DMS79 (cell line): ENCODE results near the gene CC2D1B.
A peak's percentile ranks its signal among the peaks of the same experiment; 100 is the strongest.
"Not testable (repeated sequence)": the region's sequence is repeated elsewhere in the genome, so short reads cannot be mapped to it uniquely, and the experiment has no call there.

Source experiments
- DNase-seq: peaks from one replicate; lab custom pipeline; 2025; lab: John Stamatoyannopoulos, UW

The CC2D1B gene, protein sequence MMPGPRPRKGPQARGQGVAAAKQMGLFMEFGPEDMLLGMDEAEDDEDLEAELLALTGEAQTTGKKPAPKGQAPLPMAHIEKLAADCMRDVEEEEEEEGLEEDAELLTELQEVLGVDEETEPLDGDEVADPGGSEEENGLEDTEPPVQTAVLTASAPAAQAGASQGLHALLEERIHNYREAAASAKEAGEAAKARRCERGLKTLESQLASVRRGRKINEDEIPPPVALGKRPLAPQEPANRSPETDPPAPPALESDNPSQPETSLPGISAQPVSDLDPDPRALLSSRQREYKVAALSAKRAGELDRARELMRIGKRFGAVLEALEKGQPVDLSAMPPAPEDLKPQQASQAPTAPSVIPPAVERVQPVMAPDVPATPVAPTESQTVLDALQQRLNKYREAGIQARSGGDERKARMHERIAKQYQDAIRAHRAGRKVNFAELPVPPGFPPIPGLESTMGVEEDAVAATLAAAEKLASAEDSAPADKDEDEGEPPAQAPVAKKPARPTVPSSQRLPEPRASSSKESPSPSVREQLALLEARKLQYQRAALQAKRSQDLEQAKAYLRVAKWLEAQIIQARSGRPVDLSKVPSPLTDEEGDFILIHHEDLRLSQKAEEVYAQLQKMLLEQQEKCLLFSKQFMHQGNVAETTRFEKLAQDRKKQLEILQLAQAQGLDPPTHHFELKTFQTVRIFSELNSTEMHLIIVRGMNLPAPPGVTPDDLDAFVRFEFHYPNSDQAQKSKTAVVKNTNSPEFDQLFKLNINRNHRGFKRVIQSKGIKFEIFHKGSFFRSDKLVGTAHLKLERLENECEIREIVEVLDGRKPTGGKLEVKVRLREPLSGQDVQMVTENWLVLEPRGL

DNA sequence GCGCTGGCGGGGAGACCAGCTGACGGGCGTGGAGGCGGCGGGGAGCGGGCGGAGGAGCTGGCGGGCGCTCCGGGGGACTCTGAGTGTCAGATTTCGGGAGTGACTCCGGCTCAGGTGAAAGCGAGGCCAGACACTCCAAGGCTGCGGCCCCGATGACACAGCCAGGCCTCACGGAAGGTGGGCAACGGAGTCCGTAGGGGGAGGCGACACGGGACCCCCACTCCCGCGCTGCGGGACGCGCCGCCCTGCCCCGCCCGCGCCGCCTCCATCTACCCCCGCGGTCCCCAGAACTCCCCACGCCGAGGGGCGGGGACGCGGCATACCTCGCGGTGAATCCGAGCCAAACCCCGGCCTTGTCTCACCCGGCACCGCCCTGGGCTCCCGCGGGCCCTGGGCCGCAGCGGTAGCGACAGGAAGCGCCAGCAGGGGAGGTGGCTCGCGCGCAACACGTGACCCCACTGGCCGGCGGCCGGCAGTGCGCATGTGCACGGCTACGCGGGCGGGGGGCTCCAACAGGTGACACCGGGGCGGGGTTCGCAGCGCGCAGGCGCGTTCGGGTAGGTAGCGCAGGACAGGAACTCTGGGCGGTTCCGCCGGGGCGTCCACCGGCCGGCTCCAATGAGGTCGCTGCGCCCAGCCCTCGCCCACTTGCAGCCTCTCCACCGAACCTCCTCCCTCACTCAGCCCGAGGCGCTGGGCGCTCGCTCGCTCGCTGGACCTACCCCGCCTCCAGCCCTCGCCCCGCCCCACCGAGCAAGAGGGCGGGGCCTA is at the start of gene CC2D1B:
Gene CC2D1B, minus strand, starts transcription at position 460 of the 771 bp plus-strand sequence. CDS start 1,585 bp downstream, outside the sequence.
- DNase-seq = peak; percentile 97

DNA sequence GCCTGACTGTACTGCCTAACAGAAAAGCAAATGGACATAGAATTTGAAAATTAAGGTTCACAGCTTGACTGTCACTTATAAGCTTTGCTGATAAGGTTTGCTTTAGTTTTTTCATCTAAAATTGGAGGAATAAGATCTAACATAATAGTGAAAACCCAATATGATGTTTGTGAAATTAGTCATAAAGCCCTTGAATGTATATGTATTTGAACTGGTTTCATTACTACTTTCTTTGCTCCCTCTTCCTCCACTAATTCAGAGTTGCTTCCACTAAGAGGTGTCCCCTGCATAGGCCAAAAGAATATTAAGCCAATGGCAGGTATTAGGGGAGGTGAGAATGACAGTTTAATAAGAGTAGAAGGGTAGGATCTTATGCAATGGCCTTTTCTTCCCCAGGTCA is 48.9 kb upstream of the CC2D1B start:
- no peak for DNase-seq

DNA sequence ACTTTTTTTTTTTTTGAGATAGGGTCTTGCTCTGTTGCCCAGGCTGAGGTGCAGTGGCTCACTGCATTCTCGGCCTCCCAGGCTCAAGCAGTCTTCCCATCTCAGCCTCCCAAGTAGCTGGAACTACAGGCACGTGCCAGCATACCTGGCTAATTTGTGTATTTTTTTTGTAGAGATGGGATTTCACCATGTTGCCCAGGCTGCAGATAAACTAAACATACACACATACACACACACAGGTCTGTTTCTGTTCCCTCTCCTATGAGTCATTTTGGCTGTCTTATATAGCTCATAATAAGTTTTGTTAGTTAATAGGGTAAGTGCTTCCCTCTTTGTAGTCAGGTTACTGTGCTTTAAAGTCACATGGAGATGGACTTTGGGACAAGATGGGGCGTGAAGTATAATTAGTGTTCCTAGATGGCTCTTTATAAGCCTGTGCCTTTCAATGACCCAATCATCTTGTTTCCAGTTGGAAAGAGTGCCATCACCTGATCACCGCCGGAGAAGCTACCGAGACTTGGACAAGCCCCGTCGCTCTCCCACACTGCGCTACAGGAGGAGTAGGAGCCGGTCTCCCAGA is 47.5 kb upstream of the CC2D1B start:
- DNase-seq = no peak

DNA sequence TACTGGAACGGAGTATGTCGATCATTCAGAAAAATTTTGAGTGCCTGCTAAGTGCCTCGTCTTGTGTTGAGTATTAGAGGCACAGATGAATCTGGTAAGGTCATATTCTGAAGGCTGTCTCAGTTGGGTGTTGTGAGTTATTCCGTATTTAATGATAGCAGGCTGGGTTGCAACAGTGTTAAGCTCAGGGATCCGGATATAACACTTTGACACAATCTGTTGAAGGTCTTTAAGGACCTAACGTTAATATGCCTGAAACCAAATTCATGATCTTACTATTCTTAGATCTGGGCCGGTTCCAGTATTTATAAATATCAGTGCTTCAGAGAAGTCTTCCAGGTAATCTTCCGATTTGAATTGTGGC is 39.0 kb upstream of the CC2D1B start:
- no peak for DNase-seq

DNA sequence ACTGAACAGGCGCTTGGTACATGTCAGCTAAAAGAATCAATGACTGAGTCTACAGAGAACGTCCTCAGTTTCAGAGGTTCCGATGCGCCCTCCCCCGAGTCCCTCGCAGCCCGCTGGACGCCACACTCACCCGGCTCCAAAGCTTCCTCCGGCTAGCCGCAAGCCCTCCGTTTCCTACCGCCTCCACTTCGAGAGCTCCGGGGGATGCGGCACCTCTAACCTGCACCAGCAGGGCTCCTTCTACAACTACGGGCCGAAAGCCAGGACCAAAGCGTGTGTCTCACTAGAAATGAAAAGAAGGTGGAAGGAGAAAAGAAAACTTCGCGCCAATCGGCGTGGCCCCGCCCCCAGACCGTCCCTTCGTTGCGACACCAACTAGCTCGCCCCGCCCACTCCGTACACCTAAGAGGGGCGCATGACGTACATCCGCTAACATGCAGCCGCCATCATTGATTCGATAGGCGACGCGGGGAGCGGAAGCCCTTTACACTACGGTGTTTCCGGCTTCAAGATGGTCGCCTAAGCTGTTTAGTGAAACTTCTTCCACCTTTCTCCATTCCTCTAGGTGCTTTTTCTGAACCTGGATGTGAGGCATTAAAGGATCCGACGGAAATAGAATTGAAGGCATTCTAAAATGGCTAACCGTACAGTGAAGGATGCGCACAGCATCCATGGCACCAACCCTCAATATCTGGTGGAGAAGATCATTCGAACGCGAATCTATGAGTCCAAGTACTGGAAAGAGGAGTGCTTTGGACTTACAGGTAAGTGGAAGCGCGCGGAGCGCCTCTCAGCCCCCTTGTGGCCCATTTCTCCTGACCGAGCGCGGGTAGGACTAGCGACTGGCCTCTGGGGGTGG is 38.3 kb upstream of the CC2D1B start, which contains the start of the genes ORC1 and PRPF38A:
Gene ORC1, minus strand, starts transcription at position 308 of the 859 bp plus-strand sequence. CDS start 2,200 bp downstream, outside the sequence.
Gene PRPF38A, plus strand, starts transcription at position 487 of the 859 bp plus-strand sequence. Its CDS starts 148 bp downstream, at position 635.
- peak; percentile 96 for DNase-seq

DNA sequence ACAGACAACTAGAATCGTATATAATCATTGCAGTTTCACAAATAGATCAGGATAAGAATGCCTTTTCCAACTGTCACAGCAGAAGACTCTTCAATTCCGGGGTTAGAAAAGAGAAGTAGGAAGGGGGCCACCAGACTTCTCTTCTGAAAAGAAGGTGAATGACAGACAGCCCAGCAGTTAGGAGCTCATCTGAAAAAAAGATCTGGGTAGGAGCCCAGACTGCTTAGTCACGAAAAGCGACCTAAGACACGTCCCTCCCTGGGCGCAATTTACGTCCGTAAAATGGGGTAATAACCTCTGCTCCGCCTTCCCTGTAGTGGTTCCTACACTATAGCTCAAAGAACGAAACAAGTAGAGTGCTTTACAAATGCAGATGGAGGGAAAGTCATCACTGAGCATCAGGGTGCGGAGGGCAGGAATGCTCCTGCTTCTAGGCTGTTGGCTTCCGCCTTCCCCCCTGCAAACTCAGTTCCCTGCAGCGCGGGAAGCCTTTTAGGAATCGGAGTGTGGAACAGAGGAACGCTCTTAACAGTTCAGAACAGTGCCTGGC is 37.6 kb upstream of the CC2D1B start:
- peak; percentile 52 for DNase-seq

DNA sequence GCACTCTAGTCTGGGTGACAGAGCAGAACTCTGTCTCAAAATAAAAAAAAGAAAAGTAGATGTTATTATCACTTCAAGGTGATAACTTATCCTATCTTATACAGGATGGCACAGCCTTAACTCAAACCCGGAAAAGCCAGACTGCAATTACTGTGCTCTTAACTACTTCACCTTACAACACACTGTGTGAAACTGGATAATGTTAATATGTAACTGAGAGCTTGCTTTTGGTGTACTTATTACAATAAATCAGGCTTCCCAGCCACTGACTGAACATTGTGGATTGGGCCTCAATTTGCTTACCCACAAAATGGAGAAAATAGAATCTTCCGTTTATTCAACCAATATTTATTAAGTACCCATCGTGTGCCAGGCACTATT is 36.8 kb upstream of the CC2D1B start:
- DNase-seq = no peak

DNA sequence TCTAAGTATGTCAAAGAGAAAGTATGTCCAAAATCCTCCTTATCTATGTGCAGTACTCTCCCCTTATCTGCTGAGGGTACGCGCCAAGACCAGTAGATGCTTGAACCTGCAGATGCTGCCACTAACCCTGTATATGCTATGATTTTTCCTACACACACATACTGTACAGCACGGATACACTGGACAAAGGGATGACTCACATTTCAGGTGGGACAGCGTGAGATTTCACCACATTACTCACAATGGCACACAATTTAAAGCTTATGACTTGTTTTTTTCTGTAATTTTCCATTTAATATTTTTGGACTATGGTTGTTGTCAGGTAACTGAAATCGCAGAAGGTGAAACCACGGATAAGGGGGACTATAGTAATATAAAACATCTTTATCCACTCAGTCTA is 34.1 kb upstream of the CC2D1B start:
- no peak for DNase-seq

DNA sequence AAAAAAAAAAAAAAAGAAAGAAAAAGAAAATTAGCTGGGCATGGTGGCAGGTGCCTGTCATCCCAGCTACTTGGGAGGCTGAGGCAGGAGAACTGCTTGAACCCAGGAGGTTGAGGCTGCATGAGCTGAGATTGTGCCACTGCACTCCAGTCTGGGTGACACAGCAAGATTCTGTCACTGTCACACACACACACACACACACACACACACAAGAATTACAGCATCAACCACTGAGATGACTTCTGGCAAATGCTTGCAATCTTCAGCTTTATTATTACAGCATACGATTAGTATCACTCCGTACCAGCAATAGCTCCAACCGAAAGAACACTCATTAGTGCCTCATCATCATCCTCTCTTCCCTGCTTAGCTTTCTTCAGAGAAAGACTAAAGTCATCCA is 33.6 kb upstream of the CC2D1B start:
- DNase-seq = no peak

DNA sequence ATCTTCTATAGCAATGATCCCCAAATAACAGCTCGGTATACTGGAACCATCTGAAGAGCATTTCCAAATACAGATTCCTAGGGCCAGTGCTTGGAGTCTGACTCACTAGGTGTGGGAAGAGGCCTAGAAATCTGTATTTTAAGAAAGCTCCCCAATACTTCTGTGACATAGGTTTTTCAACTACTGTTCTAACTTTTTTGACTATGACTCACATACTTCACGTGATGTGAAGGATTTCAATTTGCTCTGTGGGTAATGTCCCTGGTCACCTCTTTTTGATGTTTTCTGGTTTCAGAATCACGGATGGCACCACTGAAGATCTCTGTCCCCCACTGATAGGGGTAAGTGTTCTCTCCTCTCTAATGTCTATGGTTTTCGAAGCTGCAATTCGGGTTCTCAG is 27.2 kb upstream of the CC2D1B start:
- no peak for DNase-seq

DNA sequence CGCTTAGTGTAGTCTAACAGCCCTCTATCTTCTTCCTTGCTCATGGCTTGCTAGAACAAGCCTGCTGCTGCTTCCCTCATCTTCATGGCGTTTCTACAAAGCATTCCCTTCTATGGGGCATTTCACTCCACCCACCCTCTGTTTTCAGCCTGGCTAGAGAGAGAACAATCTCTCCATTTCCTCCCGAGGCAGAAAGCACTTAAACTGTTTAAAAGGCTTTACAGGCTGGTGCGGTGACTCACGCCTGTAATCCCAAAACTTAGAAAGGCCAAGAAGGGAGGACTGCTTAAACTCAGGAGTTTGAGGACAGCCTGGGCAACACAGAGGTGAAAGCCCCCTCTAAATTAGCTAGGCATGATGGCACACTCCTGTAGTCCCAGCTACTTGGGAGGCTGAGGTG is 20.5 kb upstream of the CC2D1B start:
- no peak for DNase-seq

DNA sequence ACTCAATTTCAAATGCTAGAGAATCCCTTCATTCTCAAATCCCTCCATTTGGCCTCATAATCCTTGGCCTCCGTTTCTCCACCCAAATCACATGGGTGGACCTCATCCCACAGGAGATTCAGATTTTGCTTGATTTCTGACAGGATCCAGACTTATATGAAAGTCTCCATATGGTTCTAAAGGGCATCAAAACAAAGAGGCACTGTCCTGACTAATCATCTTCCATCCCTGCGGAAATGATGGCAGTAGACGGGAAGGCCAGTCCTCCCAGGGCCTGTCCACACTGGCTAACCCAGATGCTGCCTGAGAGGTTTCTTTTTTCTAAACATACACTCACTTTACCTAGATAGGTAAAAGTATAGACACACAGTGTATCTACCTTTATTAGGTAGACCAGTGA is 19.4 kb upstream of the CC2D1B start:
- DNase-seq = no peak

DNA sequence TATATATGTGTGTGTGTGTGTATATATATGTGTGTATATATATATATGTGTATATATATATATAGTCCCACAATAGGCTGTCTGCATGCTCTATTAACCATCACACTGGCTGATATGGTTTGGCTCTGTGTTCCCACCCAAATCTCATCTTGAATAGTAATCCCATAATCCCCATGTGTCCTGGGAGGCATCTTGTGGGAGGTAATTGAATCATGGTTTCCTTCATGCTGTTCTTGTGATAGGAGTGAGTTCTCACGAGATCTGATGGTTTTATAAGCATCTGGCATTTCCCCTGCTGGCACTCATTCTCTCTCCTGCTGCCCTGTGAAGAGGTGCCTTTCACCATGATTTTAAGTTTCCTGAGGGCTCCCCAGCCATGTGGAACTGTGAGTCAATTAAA is 3.8 kb upstream of the CC2D1B start:
- DNase-seq = not testable (repeated sequence)

DNA sequence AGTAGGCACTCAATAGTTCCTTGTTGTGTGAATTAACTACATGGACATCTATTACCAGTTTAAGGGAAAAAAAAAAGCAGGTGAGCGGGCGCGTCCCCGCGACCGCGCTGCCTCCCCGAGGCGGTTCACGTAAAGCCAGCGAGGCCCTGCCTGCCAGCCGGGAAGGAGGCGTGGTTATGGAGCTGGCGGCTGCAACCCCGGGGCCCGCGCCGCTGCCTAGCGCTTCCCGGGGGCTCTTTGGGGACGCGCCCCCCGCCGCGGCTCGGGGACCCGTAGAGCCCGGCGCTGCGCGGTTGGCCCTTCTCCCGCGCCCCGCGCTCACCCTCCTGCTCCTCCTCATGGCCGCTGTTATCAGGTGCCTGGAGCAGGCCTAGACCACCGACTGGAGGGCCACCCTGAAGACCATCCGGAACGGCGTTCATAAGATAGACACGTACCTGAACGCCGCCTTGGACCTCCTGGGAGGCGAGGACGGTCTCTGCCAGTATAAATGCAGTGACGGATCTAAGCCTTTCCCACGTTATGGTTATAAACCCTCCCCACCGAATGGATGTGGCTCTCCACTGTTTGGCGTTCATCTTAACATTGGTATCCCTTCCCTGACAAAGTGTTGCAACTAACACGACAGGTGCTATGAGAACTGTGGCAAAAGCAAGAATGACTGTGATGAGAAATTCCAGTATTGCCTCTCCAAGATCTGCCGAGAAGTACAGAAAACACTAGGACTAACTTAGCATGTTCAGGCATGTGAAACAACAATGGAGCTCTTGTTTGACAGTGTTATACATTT is 2.6 kb upstream of the CC2D1B start:
- DNase-seq = peak; percentile 50

DNA sequence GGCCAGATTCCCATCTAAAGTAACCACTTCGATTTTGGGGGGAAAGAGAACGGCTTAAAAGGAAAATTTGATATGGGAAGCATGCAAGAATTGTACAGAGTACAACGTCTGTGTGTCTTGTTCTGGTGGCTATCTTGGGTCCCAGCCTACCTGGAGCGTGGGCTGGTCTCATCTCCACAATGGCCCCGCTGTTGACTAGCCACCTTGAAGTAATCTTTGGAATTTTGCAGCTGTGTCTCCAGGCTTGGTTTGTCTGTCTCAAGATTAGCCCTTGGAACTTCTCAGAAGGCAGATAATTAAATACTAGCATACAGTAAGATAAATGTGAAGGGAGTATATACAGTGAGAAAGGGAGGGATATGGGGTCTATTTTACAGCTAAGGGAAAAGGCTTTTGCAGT is 1.3 kb upstream of the CC2D1B start:
- no peak for DNase-seq

DNA sequence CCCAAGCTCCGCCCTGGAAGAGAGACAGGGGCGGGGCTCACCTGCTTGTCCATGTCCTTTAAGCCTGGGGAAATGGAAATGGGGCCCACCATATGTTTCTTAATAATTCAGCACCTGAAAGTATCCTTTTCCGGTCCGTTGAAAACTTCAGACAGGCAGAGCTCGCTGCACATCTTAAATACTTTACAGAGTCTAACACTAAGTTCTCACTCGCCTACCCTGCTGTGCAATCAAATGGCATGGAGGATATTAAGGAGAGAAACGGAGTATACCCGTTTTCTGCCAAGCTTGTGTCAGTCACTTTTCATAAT is 467 bp upstream of the CC2D1B start:
- DNase-seq = no peak

DNA sequence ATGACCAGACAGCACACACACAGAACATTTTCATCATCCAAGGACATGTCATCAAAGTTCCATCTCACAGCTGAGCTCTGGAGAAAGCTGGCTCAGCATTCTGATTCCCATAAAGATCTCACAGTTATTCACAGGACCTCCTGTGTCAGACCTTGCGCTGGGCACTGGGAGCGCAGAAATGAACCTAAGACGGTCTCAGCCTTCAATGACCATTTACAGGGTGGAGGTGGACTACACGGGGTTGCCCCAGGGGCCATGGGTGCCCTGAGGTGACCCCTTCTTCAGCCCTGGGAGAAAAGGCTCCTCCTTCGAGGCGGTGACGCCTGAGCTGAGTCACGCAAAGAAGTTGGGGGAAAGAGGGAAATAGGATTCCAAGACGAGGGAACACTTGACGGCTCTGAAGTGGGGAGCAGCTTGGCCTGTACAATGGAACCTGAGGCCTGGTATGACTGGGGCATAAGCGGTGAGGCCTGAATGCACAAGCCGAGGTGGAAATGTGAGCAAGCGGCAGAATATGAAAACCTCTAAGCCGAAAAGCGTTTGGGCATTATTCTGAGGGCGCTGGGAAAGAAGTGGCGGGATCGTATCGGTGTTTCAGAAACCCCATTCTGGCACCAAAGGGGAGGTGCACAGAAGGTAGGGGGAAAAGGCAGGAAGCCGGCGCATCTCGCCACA is 797 bp downstream of the CC2D1B start:
- DNase-seq = peak; percentile 56

DNA sequence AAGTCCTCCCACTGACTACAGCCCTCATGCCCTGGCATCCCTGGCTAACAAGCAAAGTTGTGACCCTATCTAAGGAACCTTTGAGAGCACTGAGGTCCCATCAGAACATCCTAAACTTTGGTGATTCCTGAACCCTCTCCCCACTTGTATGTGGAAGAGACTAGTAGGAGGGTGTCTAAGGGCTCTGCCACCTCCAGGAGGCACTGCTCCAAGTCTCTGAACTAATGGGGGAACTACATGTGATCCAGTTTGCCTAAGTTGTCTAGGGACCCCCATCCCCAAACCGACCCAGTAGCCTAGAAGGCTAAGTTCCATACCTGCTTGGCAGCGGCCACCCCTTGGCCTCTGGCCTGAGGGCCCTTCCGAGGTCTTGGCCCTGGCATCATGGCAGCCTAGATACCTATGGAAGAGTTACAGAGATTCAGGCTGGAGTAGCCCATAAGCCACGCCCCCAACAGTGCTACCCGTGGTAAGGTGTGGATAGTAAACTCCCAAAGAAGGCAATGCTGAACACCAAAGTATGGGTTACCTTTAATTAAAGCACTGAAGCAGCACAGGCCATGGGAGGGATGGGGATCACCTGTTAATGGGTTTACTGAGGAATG is 1.7 kb downstream of the CC2D1B start:
- DNase-seq = no peak

DNA sequence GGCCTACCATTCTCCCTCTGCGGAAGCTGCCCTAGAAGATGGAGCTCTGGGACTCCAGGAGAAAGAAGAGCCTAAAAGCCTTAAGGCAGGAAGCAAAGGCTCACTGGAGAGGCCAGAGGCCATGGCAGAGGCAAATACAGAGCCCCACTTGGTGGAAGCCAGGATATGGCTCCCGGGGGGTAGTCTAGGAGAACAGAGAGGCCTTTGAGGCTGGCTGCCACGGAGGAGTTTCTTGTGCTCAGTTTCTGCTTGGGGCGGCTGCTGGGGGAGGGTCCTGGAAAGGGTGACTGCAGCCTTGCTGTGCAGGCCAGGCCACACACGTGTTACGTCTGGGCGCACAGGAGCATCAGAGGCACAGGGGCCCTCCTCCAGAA is 5.4 kb downstream of the CC2D1B start:
- DNase-seq = no peak
